ENCODE results near the gene PLB1.

GRCh38 chr2:28457237-28457636, 38.6 kb upstream of the PLB1 start:
- TF ChIP-seq, protein P1, sequence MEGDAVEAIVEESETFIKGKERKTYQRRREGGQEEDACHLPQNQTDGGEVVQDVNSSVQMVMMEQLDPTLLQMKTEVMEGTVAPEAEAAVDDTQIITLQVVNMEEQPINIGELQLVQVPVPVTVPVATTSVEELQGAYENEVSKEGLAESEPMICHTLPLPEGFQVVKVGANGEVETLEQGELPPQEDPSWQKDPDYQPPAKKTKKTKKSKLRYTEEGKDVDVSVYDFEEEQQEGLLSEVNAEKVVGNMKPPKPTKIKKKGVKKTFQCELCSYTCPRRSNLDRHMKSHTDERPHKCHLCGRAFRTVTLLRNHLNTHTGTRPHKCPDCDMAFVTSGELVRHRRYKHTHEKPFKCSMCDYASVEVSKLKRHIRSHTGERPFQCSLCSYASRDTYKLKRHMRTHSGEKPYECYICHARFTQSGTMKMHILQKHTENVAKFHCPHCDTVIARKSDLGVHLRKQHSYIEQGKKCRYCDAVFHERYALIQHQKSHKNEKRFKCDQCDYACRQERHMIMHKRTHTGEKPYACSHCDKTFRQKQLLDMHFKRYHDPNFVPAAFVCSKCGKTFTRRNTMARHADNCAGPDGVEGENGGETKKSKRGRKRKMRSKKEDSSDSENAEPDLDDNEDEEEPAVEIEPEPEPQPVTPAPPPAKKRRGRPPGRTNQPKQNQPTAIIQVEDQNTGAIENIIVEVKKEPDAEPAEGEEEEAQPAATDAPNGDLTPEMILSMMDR (IDR thresholded peaks at IDR 0.05; ENCODE audit: low read depth, low read length), result no peak
- no peak for TF ChIP-seq MYC (IDR thresholded peaks at IDR 0.05; ENCODE audit: low read depth, low read length)
- no peak for TF ChIP-seq POLR2A (IDR thresholded peaks at IDR 0.05; ENCODE audit: extremely low read depth, insufficient read length)
